Gastrocnemius medialis (tissue), 4 donors: Measurements from ENCODE around the gene COL25A1. TPM values are rescaled to one million over a fixed set of nuclear protein-coding genes. Genes with fewer than 3 reads are reported as not detected.

ENCODE experiments used
- ATAC-seq, 2 donors: fragments of 150-250 bp; one replicate each; pipeline ENCODE4 v1.9.1; 2016
- DNase-seq, 2 donors: peaks; one replicate each; pipeline ENCODE4 v3.0.0-alpha.2; 2019
- H3K27ac ChIP-seq, 4 donors: fragments of 200-600 bp; sonication (generic); 1 replicate in 1 of 4; 2 replicates in 3 of 4; pipeline ENCODE4 v1.5.1; 2016 to 2018; ENCODE audit warnings: mild to moderate bottlenecking in 2 of 4, moderate library complexity in 1 of 4
- H3K27me3 ChIP-seq, 3 donors: fragments of 200-600 bp; sonication (generic) in 2 of 3; 1 replicate in 1 of 3; 2 replicates in 2 of 3; pipeline versions ENCODE4 v1.5.1 to v1.6.0; 2016 to 2019; ENCODE audit warnings: mild to moderate bottlenecking in 1 of 3, moderate library complexity in 1 of 3
- H3K36me3 ChIP-seq, 2 donors: fragments of 200-600 bp; sonication (generic) in 1 of 2; one replicate each; pipeline ENCODE4 v1.5.1; 2017 to 2018
- H3K4me1 ChIP-seq, 2 donors: fragments of 200-600 bp; sonication (generic) in 1 of 2; one replicate each; pipeline ENCODE4 v1.5.1; 2016 to 2017; ENCODE audit warnings: mild to moderate bottlenecking in 2 of 2
- H3K4me3 ChIP-seq, 4 donors: fragments of 200-600 bp; sonication (generic) in 3 of 4; 1 replicate in 1 of 4; 2 replicates in 3 of 4; pipeline ENCODE4 v1.5.1; 2016 to 2019; ENCODE audit warnings: mild to moderate bottlenecking in 2 of 4
- H3K9me3 ChIP-seq, 3 donors: fragments of 200-600 bp; sonication (generic) in 2 of 3; 1 replicate in 1 of 3; 2 replicates in 2 of 3; pipeline ENCODE4 v1.5.1; 2016 to 2019
- POLR2A ChIP-seq, 2 donors: fragments of 450-650 bp; IDR thresholded peaks; one replicate each; pipeline ENCODE4 v1.6.1; 2017; ENCODE audit warnings: antibody characterized with exemption in 2 of 2, mild to moderate bottlenecking in 2 of 2, moderate library complexity in 2 of 2
- in situ Hi-C, 4 donors: fragments of 200-750 bp; cut with MboI; loops; one replicate each; pipeline versions ENCODE4 v1.15.0 to v1.8.0; 2017; ENCODE audit warnings: low sequenced_read_pairs in 4 of 4
- intact Hi-C: fragments of 100-400 bp; cut with DNase I; formaldehyde crosslinking; loops from one replicate; pipeline ENCODE4 v1.15.1; 2023; ENCODE audit warnings: low total_unique reads
- total RNA-seq, 4 donors: library from RNA; depleted of rRNA; stranded (reverse); fragments of >200 nt; gene quantifications; one replicate each; pipeline versions ENCODE4 v1.1.0 to v1.2.3, GENCODE V29; 2016
- TF ChIP-seq, protein P1 (sequence below), 5 experiments: fragments of 450-650 bp in 3 of 5; fragments of 200-600 bp in 2 of 5; sonication (generic) in 2 of 5; IDR thresholded peaks in 4 of 5; conservative IDR thresholded peaks in 1 of 5; 1 replicate in 4 of 5; 2 replicates in 1 of 5; pipeline ENCODE4 v1.5.1; 2016 to 2019; ENCODE audit warnings: antibody characterized with exemption in 5 of 5, mild to moderate bottlenecking in 3 of 5, moderate library complexity in 3 of 5

The COL25A1 gene
- total RNA-seq, 4 donors from 2014 or later: 0.27 to 2.0 (median 0.85) TPM; not detected in 1

- Histone ChIP-seq H3K4me3 (no peak overlapping the region), H3K27ac (no peak overlapping the region), H3K27me3 (no peaks in the 10 kb centered on the region), H3K9me3 (no peaks in the 10 kb centered on the region), H3K36me3 (no peaks in the 10 kb centered on the region), H3K4me1 (no peaks in the 10 kb centered on the region)
- DNase-seq (no peak), ATAC-seq (no peak)
- TF ChIP-seq POLR2A (IDR thresholded peaks at IDR 0.05): no peak
- TF ChIP-seq, protein P1, sequence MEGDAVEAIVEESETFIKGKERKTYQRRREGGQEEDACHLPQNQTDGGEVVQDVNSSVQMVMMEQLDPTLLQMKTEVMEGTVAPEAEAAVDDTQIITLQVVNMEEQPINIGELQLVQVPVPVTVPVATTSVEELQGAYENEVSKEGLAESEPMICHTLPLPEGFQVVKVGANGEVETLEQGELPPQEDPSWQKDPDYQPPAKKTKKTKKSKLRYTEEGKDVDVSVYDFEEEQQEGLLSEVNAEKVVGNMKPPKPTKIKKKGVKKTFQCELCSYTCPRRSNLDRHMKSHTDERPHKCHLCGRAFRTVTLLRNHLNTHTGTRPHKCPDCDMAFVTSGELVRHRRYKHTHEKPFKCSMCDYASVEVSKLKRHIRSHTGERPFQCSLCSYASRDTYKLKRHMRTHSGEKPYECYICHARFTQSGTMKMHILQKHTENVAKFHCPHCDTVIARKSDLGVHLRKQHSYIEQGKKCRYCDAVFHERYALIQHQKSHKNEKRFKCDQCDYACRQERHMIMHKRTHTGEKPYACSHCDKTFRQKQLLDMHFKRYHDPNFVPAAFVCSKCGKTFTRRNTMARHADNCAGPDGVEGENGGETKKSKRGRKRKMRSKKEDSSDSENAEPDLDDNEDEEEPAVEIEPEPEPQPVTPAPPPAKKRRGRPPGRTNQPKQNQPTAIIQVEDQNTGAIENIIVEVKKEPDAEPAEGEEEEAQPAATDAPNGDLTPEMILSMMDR (IDR thresholded peaks at IDR 0.05 in 4 of 5, conservative IDR thresholded peaks at IDR 0.05 in 1 of 5): no peak
- intact Hi-C loops: no loop called here
- in situ Hi-C loops: no loop called here
These were observed 514.7 kb downstream of the COL25A1 start for GRCh38 chr4:108787724-108788123.

DNA sequence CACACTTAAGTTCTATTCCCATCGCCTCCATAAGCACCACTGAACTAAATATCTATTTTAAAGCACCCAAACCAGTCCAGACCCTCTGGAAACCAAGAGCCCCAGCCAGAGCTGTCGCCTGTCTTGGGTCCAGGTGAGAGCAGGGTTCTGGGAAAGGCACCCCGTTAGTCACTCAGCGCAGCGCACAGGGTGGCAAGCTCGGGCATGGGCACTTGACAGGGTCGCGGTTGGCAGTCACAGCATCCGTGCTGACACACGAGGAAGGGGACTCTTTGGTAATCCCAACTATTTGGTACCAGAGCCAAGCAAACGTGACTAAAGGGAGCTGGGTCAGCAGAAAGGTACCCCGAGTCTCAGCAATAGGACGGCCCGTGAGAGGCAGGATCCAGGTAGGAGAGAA, 515.4 kb downstream of the COL25A1 start:
- intact Hi-C loops: no loop called here
- in situ Hi-C loops: no loop called here
- H3K27me3 ChIP-seq: no peaks in the 10 kb centered on the region
- H3K4me1 ChIP-seq: no peaks in the 10 kb centered on the region
- DNase-seq: no peak
- TF ChIP-seq, protein P1 (IDR thresholded peaks at IDR 0.05 in 4 of 5, conservative IDR thresholded peaks at IDR 0.05 in 1 of 5): no peak
- no peak for TF ChIP-seq POLR2A (IDR thresholded peaks at IDR 0.05)
- no peak overlapping the region for H3K4me3 ChIP-seq
- H3K36me3 ChIP-seq: no peaks in the 10 kb centered on the region
- no peak for ATAC-seq
- H3K27ac ChIP-seq: no peak overlapping the region
- H3K9me3 ChIP-seq: no peaks in the 10 kb centered on the region

DNA sequence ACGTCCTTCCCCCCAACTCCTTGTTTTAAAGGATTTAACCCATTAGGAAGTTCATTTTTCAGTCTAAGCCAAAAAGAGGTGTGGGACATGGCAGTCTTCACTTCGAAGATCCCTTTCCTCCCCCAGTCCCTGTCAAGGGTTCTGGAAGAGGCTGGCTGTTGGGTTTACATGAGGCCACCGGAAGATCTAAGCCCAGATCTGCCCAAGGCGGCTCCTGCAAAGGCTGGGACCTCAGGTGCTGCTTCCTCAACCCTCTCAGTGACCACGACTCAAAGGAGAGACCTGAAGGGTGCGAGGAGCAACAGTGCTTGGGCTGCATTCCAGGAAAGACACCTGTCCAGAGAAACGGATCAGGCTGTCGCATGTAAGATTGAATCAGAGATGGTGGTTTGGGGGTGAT, 516.1 kb downstream of the COL25A1 start:
- DNase-seq: no peak
- intact Hi-C loops: no loop called here
- H3K4me1 ChIP-seq: no peaks in the 10 kb centered on the region
- ATAC-seq: no peak
- TF ChIP-seq, protein P1 (IDR thresholded peaks at IDR 0.05 in 4 of 5, conservative IDR thresholded peaks at IDR 0.05 in 1 of 5): no peak
- no peak for TF ChIP-seq POLR2A (IDR thresholded peaks at IDR 0.05)
- in situ Hi-C loops: no loop called here
- H3K36me3 ChIP-seq: no peaks in the 10 kb centered on the region
- no peaks in the 10 kb centered on the region for H3K27me3 ChIP-seq
- no peak overlapping the region for H3K27ac ChIP-seq
- H3K4me3 ChIP-seq: no peak overlapping the region
- H3K9me3 ChIP-seq: no peaks in the 10 kb centered on the region

DNA sequence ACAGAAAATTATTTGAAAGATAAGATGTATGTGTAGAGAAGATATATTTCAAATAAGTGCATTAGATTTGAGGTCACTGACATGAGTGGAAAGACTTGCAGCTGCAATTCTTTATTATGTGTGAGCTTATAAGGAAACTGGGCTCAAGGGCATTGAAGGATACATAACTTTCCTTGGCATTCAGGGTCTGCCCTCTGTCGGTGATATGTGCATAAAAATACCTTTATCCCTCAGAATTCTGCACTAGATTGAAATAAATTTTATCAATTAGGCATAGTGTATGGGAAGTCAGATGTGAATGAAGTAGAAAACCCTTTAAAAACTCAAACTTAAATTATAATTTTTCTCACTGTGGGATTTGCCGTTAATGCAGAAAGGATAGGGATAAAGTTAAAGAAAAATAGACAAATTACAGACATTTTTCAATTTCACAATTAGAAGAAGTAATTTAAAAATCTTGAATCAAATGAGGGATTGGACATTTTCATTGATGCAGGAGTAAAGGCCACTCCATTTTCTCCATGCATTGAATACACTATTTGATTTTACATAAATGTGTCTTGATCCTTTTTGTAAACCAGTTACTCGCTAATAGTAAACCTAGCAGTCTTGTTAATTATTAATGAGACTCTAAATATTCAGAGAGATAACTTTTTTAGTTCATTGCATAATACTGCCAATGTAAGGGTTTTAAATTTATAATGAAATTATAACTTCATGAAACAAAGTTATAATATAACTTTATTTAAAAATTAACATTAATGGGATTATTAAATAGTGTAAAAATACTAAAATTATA, 518.6 kb downstream of the COL25A1 start:
- in situ Hi-C loops (no loop called here), intact Hi-C loops (no loop called here)
- Histone ChIP-seq H3K9me3 (no peaks in the 10 kb centered on the region), H3K36me3 (no peaks in the 10 kb centered on the region), H3K27me3 (no peaks in the 10 kb centered on the region), H3K27ac (no peak overlapping the region), H3K4me3 (no peak overlapping the region), H3K4me1 (no peaks in the 10 kb centered on the region)
- ATAC-seq (no peak), DNase-seq (no peak)
- no peak for TF ChIP-seq POLR2A (IDR thresholded peaks at IDR 0.05)
- TF ChIP-seq, protein P1 (IDR thresholded peaks at IDR 0.05 in 4 of 5, conservative IDR thresholded peaks at IDR 0.05 in 1 of 5): no peak
